Neural progenitor cell (in vitro differentiated cells): ENCODE results near the gene TMEM214.

Source experiments
- CTCF ChIP-seq: fragments of 200-600 bp; sonication (generic); IDR thresholded peaks from 2 replicates; pipeline ENCODE4 v1.5.1; 2017; ENCODE audit warnings: antibody characterized with exemption, mild to moderate bottlenecking
- EZH2 ChIP-seq: fragments of 200-600 bp; sonication (generic); IDR thresholded peaks from 2 replicates; pipeline ENCODE4 v1.6.1; 2017; ENCODE audit warnings: antibody characterized with exemption, mild to moderate bottlenecking, moderate library complexity

GRCh38 chr2:27089111-27089954, 56.6 kb downstream of the TMEM214 start:
- no peak for TF ChIP-seq EZH2
- TF ChIP-seq CTCF, result no peak
